ENCODE results near the gene MGAT4D.

GRCh38 chr4:140448830-140449229, 49.3 kb downstream of the MGAT4D start:
- TF ChIP-seq CTCF (conservative IDR thresholded peaks at IDR 0.05): no peak
- TF ChIP-seq EZH2 (IDR thresholded peaks at IDR 0.05; ENCODE audit: low read depth): no peak

All from PC-9 (cell line).